Pancreas (tissue), 10 donors: Measurements from ENCODE around the gene INSYN1. TPM values are rescaled to one million over a fixed set of nuclear protein-coding genes. Genes with fewer than 3 reads are reported as not detected.
"Not testable (repeated sequence)": the region's sequence is repeated elsewhere in the genome, so short reads cannot be mapped to it uniquely, and the experiment has no call there.

ENCODE experiments used
- ATAC-seq, 4 donors: fragments of 200-7000 bp; cut with Tn5 transposase; one replicate each; pipeline versions ENCODE4 v1.8.0 to v1.9.1; 2020; ENCODE audit warnings: mild to moderate bottlenecking in 4 of 4, moderate library complexity in 4 of 4
- DNase-seq, 6 donors: peaks; one replicate each; pipeline ENCODE4 v3.0.0-alpha.2; 2020
- FAIRE-seq: peaks from 2 replicates; lab custom pipeline; 2012; peaks lifted over from hg19 to GRCh38; lab: Jason Lieb, UNC
- H3K27ac ChIP-seq, 4 donors: fragments of 200-600 bp; sonication (generic); 1 replicate in 3 of 4; 2 replicates in 1 of 4; pipeline versions ENCODE4 v1.5.0 to v1.8.0; 2020
- H3K27me3 ChIP-seq, 4 donors: fragments of 200-600 bp; one replicate each; pipeline ENCODE4 v1.8.0; 2021
- H3K36me3 ChIP-seq, 3 donors: fragments of 200-600 bp; sonication (generic) in 1 of 3; one replicate each; pipeline versions ENCODE4 v1.5.0 to v1.8.0; 2020 to 2021
- H3K4me1 ChIP-seq, 3 donors: fragments of 200-600 bp; one replicate each; pipeline ENCODE4 v1.8.0; 2021
- H3K4me3 ChIP-seq, 4 donors: fragments of 200-600 bp; sonication (generic) in 2 of 4; one replicate each; pipeline versions ENCODE4 v1.5.0 to v1.8.0; 2020 to 2021
- H3K9me3 ChIP-seq, 4 donors: fragments of 200-600 bp; one replicate each; pipeline ENCODE4 v1.8.0; 2021
- WGBS, 2 donors: extraction: QIAGEN DNeasy Blood & Tissue Kit; methylation state at CpG; one replicate each; pipeline ENCODE4 v1.1.7; 2013; 5-methylcytosine and 5-hydroxymethylcytosine counted together
- intact Hi-C, 3 donors: fragments of 100-400 bp; cut with DNase I; formaldehyde crosslinking; loops; one replicate each; pipeline versions ENCODE4 v1.11.1 to v1.14.2; 2022
- polyA plus RNA-seq, 2 donors: library from polyadenylated mRNA; stranded (reverse); fragments of 200-250 nt; gene quantifications; one replicate each; pipeline ENCODE4 v1.2.3, GENCODE V29; 2013
- total RNA-seq, 6 donors: library from RNA; stranded (reverse); fragmentation: NEBNext Ultra II Directional in 4 of 6; extraction: Animal tissue kit (Norgen Biotek cat#: 25700) in 4 of 6; gene quantifications; one replicate each; pipeline versions ENCODE4 v1.2.1 to v1.2.4, GENCODE V29; 2021 to 2023
- TF ChIP-seq, protein P1 (sequence below), 4 donors: fragments of 200-600 bp; sonication (generic) in 3 of 4; IDR thresholded peaks; one replicate each; pipeline versions ENCODE4 v1.5.0 to v1.8.0; 2021; ENCODE audit warnings: antibody characterized with exemption in 4 of 4
- donor health status: healthy with polysubstance abuse.
- donor health status: DM: no; HTN: no; CAD: no; lungs with moderate emphysema.
- donor health status: DM: no; HTN: no; CAD: no.
- donor health status: control.
- donor health status: control.
- donor health status: Bipolar disorder and iron deficiency.
- donor health status: DM: yes; HTN: yes; CAD: no.
- donor health status: DM: no; HTN: no; CAD: no.
- donor health status: DM: no; HTN: no; CAD: no.
- donor health status: DM: yes; HTN: yes; CAD: no.

The INSYN1 gene
- total and polyA plus RNA-seq, 8 donors = 0.42 to 28.2 (median 1.7) TPM

DNA sequence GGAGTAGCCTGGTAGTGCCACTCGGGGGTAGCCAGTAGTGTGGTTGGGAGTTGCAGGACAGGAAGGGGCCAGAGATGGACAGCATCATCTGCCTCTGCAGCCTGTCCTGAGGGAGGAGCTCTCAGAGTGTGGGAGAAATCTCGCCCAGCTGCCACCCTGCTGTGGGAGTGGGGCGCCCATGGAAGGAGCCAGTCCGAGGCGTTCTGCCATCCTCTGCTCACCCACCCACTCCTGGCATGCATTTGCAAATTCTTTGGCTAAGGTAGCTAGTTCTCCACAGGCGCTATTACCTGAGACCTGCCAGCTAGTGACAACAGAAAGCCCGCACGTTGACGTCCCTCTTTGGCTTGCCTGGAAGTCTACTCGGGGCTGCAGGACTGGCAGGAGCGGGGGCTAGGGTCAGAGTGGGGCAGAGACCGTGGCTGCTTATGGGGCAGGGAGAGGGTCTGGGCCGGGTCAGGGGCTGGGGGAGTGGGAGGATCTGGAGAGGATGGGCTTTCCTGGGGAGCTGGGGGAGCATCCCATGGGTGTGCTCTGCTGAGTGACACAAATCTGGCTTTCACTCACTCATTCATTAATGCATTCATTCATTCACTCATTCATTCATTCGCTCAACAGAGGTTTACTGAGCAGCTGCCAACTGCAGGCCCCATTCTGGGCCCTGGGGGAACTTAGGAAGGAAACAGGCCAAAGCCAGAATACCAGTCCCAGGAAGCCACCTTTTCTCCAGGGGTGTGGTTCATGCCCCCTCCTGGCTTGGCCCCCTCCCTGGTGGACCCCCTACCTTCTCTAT is 44.4 kb upstream of the INSYN1 start:
- no peak overlapping the region for H3K4me3 ChIP-seq
- TF ChIP-seq, protein P1, sequence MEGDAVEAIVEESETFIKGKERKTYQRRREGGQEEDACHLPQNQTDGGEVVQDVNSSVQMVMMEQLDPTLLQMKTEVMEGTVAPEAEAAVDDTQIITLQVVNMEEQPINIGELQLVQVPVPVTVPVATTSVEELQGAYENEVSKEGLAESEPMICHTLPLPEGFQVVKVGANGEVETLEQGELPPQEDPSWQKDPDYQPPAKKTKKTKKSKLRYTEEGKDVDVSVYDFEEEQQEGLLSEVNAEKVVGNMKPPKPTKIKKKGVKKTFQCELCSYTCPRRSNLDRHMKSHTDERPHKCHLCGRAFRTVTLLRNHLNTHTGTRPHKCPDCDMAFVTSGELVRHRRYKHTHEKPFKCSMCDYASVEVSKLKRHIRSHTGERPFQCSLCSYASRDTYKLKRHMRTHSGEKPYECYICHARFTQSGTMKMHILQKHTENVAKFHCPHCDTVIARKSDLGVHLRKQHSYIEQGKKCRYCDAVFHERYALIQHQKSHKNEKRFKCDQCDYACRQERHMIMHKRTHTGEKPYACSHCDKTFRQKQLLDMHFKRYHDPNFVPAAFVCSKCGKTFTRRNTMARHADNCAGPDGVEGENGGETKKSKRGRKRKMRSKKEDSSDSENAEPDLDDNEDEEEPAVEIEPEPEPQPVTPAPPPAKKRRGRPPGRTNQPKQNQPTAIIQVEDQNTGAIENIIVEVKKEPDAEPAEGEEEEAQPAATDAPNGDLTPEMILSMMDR (IDR thresholded peaks at IDR 0.05) = no peak
- H3K4me1 ChIP-seq = no peaks in the 10 kb centered on the region
- no peak overlapping the region for H3K27ac ChIP-seq
- FAIRE-seq (no peak), DNase-seq (no peak), ATAC-seq (peak in 2 of 4 donors; percentile 18 to 39)
- 62 to 66% methylated on average over 14 of the region's 14 CpGs for WGBS, 2 donors
- H3K36me3 ChIP-seq = no peaks in the 10 kb centered on the region
- intact Hi-C loops = no loop called here
- H3K27me3 ChIP-seq = no peaks in the 10 kb centered on the region
- H3K9me3 ChIP-seq = no peaks in the 10 kb centered on the region

DNA sequence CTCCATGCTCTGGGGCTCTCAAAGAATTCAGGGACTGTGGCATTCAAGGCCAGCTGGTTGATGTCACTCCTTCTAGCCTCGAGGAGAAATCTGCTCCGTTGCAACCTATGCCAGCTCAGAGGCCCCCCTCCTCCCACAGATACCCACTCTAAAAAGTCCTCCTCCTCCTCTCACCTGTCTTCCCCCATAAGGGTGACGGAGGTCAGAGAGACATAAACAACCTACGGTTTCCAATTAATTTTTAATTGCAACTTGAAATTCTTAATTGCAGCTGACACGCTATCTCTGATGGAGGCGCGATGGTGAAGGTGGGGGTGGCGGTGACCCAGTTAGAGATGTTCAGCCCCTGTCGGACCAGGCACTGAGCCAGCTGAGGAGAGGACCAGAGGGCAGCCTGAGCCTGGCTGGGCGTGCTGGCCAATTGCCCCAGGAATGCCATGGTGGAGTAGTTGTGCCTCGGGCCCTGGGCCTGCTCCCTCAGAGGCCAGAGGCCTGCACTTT is 43.2 kb upstream of the INSYN1 start:
- Histone ChIP-seq H3K4me3 (no peak overlapping the region), H3K27ac (no peak overlapping the region), H3K27me3 (no peaks in the 10 kb centered on the region), H3K36me3 (no peaks in the 10 kb centered on the region), H3K9me3 (no peaks in the 10 kb centered on the region), H3K4me1 (no peaks in the 10 kb centered on the region)
- 71 to 73% methylated on average over 11 of the region's 11 CpGs for WGBS, 2 donors
- FAIRE-seq = no peak
- TF ChIP-seq, protein P1 (IDR thresholded peaks at IDR 0.05) = no peak
- ATAC-seq = no peak
- no peak for DNase-seq
- intact Hi-C loops = no loop called here

DNA sequence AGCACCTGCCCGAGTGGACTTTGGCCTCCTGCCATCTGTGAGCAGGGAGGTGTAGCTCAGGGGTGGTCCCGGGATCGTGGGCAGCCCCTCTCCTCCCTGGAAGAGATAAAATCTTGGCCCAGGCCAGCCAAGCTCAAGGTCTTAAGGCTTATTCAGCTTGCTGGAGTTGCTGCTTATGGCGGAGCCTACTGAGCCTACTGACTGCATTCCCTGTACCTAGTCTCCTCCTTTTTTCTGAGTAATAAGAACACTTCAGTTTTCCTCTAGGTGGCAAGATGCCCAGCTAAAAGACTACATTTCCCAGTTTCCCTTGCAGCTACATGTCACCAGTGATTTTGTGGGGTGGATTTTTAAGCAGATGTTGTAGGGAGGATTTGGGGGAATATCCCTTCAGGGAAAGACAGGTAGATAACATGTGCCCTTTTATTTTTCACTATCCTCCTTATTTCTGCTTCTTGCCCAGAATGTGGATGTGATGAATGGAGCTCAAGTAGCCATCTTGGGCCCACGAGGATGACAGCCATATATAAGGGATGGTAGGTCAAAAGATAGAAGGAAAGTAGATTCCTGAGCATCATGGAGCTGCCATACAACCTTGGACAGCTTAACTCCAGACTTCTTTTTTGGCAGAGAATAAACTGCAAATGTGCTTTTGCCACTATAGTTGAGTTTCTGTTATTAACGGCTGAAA is 41.4 kb upstream of the INSYN1 start:
- WGBS, 2 donors = 50 to 51% methylated on average over 6 of the region's 6 CpGs
- peak in 3 of 4 donors; percentile 8 to 49 (median 44) for ATAC-seq
- H3K9me3 ChIP-seq = no peaks in the 10 kb centered on the region
- H3K4me1 ChIP-seq = no peaks in the 10 kb centered on the region
- intact Hi-C loops = no loop called here
- no peak overlapping the region for H3K27ac ChIP-seq
- TF ChIP-seq, protein P1 (IDR thresholded peaks at IDR 0.05) = no peak
- no peaks in the 10 kb centered on the region for H3K27me3 ChIP-seq
- DNase-seq = peak in 1 of 6 donors; percentile 44
- H3K36me3 ChIP-seq = no peaks in the 10 kb centered on the region
- no peak overlapping the region for H3K4me3 ChIP-seq
- no peak for FAIRE-seq

DNA sequence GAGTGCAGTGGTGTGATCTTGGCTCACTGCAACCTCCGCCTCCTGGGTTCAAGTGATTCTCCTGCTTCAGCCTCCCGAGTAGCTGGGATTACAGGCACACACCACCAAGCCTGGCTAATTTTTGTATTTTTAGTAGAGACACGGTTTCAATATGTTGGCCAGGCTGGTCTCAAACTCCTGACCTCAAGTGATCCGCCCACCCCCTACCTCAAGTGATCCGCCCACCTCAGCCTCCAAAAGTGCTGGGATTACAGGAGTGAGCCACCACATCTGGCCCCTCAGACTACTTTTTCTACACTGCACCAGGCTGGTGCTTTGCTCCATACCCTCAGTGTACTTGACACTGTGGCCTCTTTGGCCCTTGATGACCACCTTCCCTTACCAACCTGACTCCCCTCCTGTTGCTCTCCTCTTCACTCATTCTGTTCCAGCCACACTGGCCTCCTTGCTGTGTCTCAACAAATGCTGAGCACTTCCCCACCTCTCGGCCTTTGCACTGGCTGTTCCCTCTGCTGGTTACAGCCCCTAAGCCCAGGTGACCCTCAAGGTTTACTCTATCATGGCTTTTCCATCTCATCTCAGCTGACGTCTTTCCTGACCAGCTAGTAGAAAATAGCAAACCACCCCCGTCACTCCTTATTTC is 39.9 kb upstream of the INSYN1 start:
- H3K27ac ChIP-seq, H3K4me1 ChIP-seq, H3K27me3 ChIP-seq, DNase-seq, FAIRE-seq, H3K9me3 ChIP-seq, intact Hi-C loops, H3K36me3 ChIP-seq, ATAC-seq, H3K4me3 ChIP-seq: not testable (repeated sequence)
- WGBS, 2 donors = 90 to 94% methylated on average over 8 of the region's 8 CpGs

DNA sequence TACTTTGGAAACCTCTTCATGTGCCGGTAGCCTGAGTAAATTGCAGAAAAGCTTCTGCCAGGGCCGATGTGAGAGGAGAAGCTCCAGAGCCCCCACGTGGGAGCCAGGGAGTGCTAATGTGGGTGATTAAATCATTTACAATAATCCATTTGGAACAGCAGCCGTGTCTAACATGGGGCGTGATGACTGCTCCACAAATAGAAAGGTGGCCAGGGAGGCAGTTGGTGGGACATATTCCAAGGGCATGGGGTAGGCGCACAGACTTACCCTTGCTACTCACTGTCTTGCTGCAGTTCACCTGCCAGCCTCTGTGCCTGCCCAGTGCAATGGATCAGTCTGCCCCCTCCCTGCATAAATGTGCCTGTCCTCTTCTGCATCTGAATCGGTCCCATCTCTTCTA is 39.3 kb upstream of the INSYN1 start:
- FAIRE-seq (no peak), ATAC-seq (peak in 2 of 4 donors; percentile 53 to 57), DNase-seq (no peak)
- WGBS, 2 donors = 55 to 56% methylated on average over 7 of the region's 7 CpGs
- intact Hi-C loops = no loop called here
- no peaks in the 10 kb centered on the region for H3K36me3 ChIP-seq
- no peaks in the 10 kb centered on the region for H3K9me3 ChIP-seq
- H3K4me3 ChIP-seq = no peak overlapping the region
- TF ChIP-seq, protein P1 (IDR thresholded peaks at IDR 0.05) = no peak
- no peak overlapping the region for H3K27ac ChIP-seq
- H3K27me3 ChIP-seq = no peaks in the 10 kb centered on the region
- H3K4me1 ChIP-seq = no peaks in the 10 kb centered on the region
